ENCODE measurements around the gene PRKG2. TPM values are rescaled to one million over a fixed set of nuclear protein-coding genes. Genes with fewer than 3 reads are reported as not detected.

The PRKG2 gene
- total and polyA plus RNA-seq, 2 of the 13 experiments (the other 11 are each of a cell fraction or from before 2014, with no cell fraction given), result 0.04 TPM

DNA sequence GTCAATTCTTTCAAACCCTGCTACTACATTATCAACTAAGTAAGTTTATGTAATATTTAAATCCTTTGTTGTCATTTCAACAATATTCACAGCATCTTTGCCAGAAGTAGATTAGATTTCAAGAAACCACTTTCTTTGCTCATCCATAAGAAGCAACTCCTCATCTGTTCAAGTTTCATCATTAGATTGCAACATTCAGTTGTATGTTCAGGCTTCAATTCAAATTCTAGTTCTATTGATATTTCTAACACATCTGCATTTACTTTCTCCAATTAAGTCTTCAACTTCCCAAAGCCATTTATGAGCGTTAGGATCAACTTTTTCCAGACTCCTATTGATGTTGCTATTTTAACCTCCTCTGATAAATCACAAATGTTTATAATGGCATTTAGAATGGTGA is 118.5 kb downstream of the PRKG2 start:
- Histone ChIP-seq H3K79me2 (ENCODE audit: insufficient read depth, low read length) (no peaks in the 10 kb centered on the region), H3K9ac (ENCODE audit: insufficient read depth, low read depth, low read length) (no peak overlapping the region), H3K9me3 (ENCODE audit: low read length) (no peaks in the 10 kb centered on the region), H2AFZ (ENCODE audit: low read length) (no peak overlapping the region), H3K36me3 (replicated peaks in 1 of 2; ENCODE audit: control insufficient read depth in 1 of 2, insufficient read depth in 2 of 2, low read length in 2 of 2) (no peaks in the 10 kb centered on the region), H3K4me2 (ENCODE audit: low read depth, low read length) (no peak overlapping the region), H3K27ac (ENCODE audit: extremely low read length, insufficient read depth, low read length) (no peak overlapping the region), H4K20me1 (ENCODE audit: insufficient read depth, low read length) (no peaks in the 10 kb centered on the region), H3K4me3 (replicated peaks in 1 of 3; ENCODE audit: insufficient read depth in 1 of 3, low read depth in 2 of 3, low read length in 3 of 3) (no peak overlapping the region), H3K27me3 (ENCODE audit: control insufficient read depth in 1 of 2, insufficient read depth in 2 of 2, low read length in 2 of 2) (no peaks in the 10 kb centered on the region), H3K4me1 (ENCODE audit: insufficient read depth, low read length) (no peaks in the 10 kb centered on the region)
- ChIA-PET POLR2A (no interaction called here), CTCF (ENCODE audit: low intra/inter-chr PET ratio, low total read pairs) (no interaction called here)
- TF ChIP-seq ELF1 (CRISPR knock-in tag; IDR thresholded peaks at IDR 0.05) (no peak), NFIC (IDR thresholded peaks at IDR 0.05; ENCODE audit: low read length) (no peak), PTBP1 (IDR thresholded peaks at IDR 0.05; ENCODE audit: low read depth, low read length, poor library complexity, severe bottlenecking) (no peak), FOXK2 (IDR thresholded peaks at IDR 0.05) (no peak), ZNF678 (CRISPR knock-in tag; IDR thresholded peaks at IDR 0.05) (no peak), NFKB2 (CRISPR knock-in tag; IDR thresholded peaks at IDR 0.05; ENCODE audit: borderline replicate concordance) (no peak), POLR2A (IDR thresholded peaks at IDR 0.05; ENCODE audit: insufficient read depth in 1 of 2, low read depth in 2 of 2, low read length in 2 of 2) (no peak), CENPT (CRISPR knock-in tag; IDR thresholded peaks at IDR 0.05; ENCODE audit: low read depth) (no peak), STAG1 (CRISPR knock-in tag; IDR thresholded peaks at IDR 0.05) (no peak), HNRNPK (IDR thresholded peaks at IDR 0.05; ENCODE audit: low read depth, low read length, poor library complexity, severe bottlenecking) (no peak), ZKSCAN5 (CRISPR knock-in tag; IDR thresholded peaks at IDR 0.05) (no peak), ZC3H4 (CRISPR knock-in tag; IDR thresholded peaks at IDR 0.05; ENCODE audit: borderline replicate concordance) (no peak), CCAR2 (optimal IDR thresholded peaks at IDR 0.05; ENCODE audit: low read depth, low read length) (no peak), HDAC1 (CRISPR knock-in tag; IDR thresholded peaks at IDR 0.05) (no peak), MXI1 (IDR thresholded peaks at IDR 0.05; ENCODE audit: borderline replicate concordance, low read depth, low read length) (no peak), CREB1 (IDR thresholded peaks at IDR 0.05) (no peak), CREB1 (CRISPR knock-in tag; IDR thresholded peaks at IDR 0.05) (no peak), ZBTB20 (CRISPR knock-in tag; IDR thresholded peaks at IDR 0.05; ENCODE audit: borderline replicate concordance, low read depth) (no peak), ZNF256 (CRISPR knock-in tag; conservative IDR thresholded peaks at IDR 0.05) (no peak)
- TF ChIP-seq, protein P1, sequence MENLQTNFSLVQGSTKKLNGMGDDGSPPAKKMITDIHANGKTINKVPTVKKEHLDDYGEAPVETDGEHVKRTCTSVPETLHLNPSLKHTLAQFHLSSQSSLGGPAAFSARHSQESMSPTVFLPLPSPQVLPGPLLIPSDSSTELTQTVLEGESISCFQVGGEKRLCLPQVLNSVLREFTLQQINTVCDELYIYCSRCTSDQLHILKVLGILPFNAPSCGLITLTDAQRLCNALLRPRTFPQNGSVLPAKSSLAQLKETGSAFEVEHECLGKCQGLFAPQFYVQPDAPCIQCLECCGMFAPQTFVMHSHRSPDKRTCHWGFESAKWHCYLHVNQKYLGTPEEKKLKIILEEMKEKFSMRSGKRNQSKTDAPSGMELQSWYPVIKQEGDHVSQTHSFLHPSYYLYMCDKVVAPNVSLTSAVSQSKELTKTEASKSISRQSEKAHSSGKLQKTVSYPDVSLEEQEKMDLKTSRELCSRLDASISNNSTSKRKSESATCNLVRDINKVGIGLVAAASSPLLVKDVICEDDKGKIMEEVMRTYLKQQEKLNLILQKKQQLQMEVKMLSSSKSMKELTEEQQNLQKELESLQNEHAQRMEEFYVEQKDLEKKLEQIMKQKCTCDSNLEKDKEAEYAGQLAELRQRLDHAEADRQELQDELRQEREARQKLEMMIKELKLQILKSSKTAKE (CRISPR knock-in tag; IDR thresholded peaks at IDR 0.05; ENCODE audit: borderline replicate concordance), result no peak
- TF ChIP-seq, protein P2, sequence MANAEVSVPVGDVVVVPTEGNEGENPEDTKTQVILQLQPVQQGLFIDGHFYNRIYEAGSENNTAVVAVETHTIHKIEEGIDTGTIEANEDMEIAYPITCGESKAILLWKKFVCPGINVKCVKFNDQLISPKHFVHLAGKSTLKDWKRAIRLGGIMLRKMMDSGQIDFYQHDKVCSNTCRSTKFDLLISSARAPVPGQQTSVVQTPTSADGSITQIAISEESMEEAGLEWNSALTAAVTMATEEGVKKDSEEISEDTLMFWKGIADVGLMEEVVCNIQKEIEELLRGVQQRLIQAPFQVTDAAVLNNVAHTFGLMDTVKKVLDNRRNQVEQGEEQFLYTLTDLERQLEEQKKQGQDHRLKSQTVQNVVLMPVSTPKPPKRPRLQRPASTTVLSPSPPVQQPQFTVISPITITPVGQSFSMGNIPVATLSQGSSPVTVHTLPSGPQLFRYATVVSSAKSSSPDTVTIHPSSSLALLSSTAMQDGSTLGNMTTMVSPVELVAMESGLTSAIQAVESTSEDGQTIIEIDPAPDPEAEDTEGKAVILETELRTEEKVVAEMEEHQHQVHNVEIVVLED (CRISPR knock-in tag; IDR thresholded peaks at IDR 0.05; ENCODE audit: borderline replicate concordance), result no peak
- FAIRE-seq (no peak), ATAC-seq (no peak), DNase-seq (ENCODE audit: low spot score) (no peak)
- in situ Hi-C loops (cut with HindIII; ENCODE audit: extremely low pct_ligation_motif_present, low pct_unique_long_range_greater_than_20kb) (no loop called here), intact Hi-C loops (cut with micrococcal nuclease; ENCODE audit: unreplicated experiment) (no loop called here)
- BruUV-seq (replicated peaks), result no TSS peak
- 0% methylated on average over 1 of the region's 1 CpG for WGBS (ENCODE audit: low lambda C conversion rate)
